Heart left ventricle (tissue), 13 donors: ENCODE data around the gene CFAP300.

ENCODE experiments used
- CTCF ChIP-seq, 12 donors: fragments of 200-600 bp; sonication (generic) in 4 of 12; IDR thresholded peaks; one replicate each; pipeline versions ENCODE4 v1.5.0 to v1.8.0; 2018 to 2022; ENCODE audit warnings: antibody characterized with exemption in 12 of 12, mild to moderate bottlenecking in 5 of 12
- POLR2A ChIP-seq, 2 donors: fragments of 450-650 bp; IDR thresholded peaks; one replicate each; pipeline ENCODE4 v1.6.1; 2017; ENCODE audit warnings: antibody characterized with exemption in 2 of 2, mild to moderate bottlenecking in 2 of 2, moderate library complexity in 2 of 2
- donor health status: ischemic (EF 13 %, LVEDD 7.1; RV severe dilation, severe dysfunction).
- donor health status: DM: no; HTN: yes; CAD: no.
- donor health status: DM: no; HTN: no; CAD: no.
- donor health status: ischemic (EF 25% LVEDD 6.9; RV normal size, moderate dysfunction).
- donor health status: ischemic (EF 25% LVEDD 5.7; RV mildly dilated, moderate dysfunction).
- donor health status: ischemic (EF 35%, LVEDD 5.7; RV mildly dilated, moderate dysfunction).
- donor health status: nonischemic (EF 11% LVEDD 7.7; RV severe dilation, severe dysfunction).
- donor health status: DM: yes; HTN: yes; CAD: no.
- donor health status: PGD.
- donor health status: ischemic (EF 29% LVEDD 5.4; RV normal size, mild dysfunction).
- donor health status: nonischemic (EF 23%, LVEDD 6.1; RV moderate dilation, normal function).

- no peak for TF ChIP-seq CTCF (IDR thresholded peaks at IDR 0.05)
- no peak for TF ChIP-seq POLR2A (IDR thresholded peaks at IDR 0.05)
These were observed 43.0 kb upstream of the CFAP300 start for GRCh38 chr11:102004220-102004619.
